Small intestine (tissue), 7 donors: ENCODE results near the gene ACVR2B. TPM values are rescaled to one million over a fixed set of nuclear protein-coding genes. Genes with fewer than 3 reads are reported as not detected.
A peak's percentile ranks its signal among the peaks of the same experiment; 100 is the strongest.

Experiments
- DNase-seq, 2 donors: peaks; one replicate each; pipeline versions ENCODE4 v3.0.0 to v3.0.0-alpha.2; 2013
- FAIRE-seq: peaks from 2 replicates; lab custom pipeline; 2012; peaks lifted over from hg19 to GRCh38; lab: Jason Lieb, UNC
- H3K27ac ChIP-seq, 3 donors: one replicate each; pipeline ENCODE4 v1.5.1; 2013; ENCODE audit warnings: low read length in 2 of 3, mild to moderate bottlenecking in 2 of 3, control low read depth in 1 of 3, inconsistent platforms in 1 of 3, low read depth in 1 of 3, moderate library complexity in 1 of 3
- H3K27me3 ChIP-seq, 3 donors: one replicate each; pipeline ENCODE4 v1.6.1; 2013; ENCODE audit warnings: low read length in 3 of 3, inconsistent platforms in 1 of 3; ENCODE audit not compliant: control insufficient read depth in 3 of 3, insufficient read depth in 3 of 3
- H3K36me3 ChIP-seq, 3 donors: one replicate each; pipeline ENCODE4 v1.6.1; 2013; ENCODE audit warnings: low read length in 3 of 3, inconsistent platforms in 1 of 3, low read depth in 1 of 3, mild to moderate bottlenecking in 1 of 3, moderate library complexity in 1 of 3; ENCODE audit not compliant: control insufficient read depth in 3 of 3, insufficient read depth in 2 of 3
- H3K4me1 ChIP-seq, 3 donors: one replicate each; pipeline ENCODE4 v1.6.1; 2013; ENCODE audit warnings: low read length in 2 of 3, inconsistent platforms in 1 of 3, low read depth in 1 of 3, mild to moderate bottlenecking in 1 of 3, moderate library complexity in 1 of 3; ENCODE audit not compliant: control insufficient read depth in 3 of 3, insufficient read depth in 2 of 3
- H3K4me3 ChIP-seq, 3 donors: one replicate each; pipeline ENCODE4 v1.5.1; 2013; ENCODE audit warnings: low read length in 3 of 3, control low read depth in 1 of 3, inconsistent platforms in 1 of 3, low read depth in 1 of 3, mild to moderate bottlenecking in 1 of 3, moderate library complexity in 1 of 3
- H3K9me3 ChIP-seq, 2 donors: one replicate each; pipeline ENCODE4 v1.6.1; 2013; ENCODE audit warnings: low read depth in 1 of 2, low read length in 1 of 2; ENCODE audit not compliant: control insufficient read depth in 2 of 2, insufficient read depth in 1 of 2
- WGBS, 3 donors: extraction: QIAGEN DNeasy Blood & Tissue Kit; methylation state at CpG; one replicate each; pipeline ENCODE4 v1.1.7; 2013; 5-methylcytosine and 5-hydroxymethylcytosine counted together
- polyA plus RNA-seq, 4 donors: library from polyadenylated mRNA; stranded (reverse) in 3 of 4; unstranded in 1 of 4; fragments of 200-250 nt in 3 of 4; fragments of 120-200 nt in 1 of 4; gene quantifications; one replicate each; pipeline versions ENCODE4 v1.2.1 to v1.2.3, GENCODE V29; 2013
- donor health status: healthy with polysubstance abuse.
- donor health status: control.
- donor health status: control.
- donor health status: Bipolar disorder and iron deficiency.
- donor health status: healthy.

ACVR2B gene
- polyA plus RNA-seq, 4 donors = 0.22 to 8.3 (median 1.1) TPM

DNA sequence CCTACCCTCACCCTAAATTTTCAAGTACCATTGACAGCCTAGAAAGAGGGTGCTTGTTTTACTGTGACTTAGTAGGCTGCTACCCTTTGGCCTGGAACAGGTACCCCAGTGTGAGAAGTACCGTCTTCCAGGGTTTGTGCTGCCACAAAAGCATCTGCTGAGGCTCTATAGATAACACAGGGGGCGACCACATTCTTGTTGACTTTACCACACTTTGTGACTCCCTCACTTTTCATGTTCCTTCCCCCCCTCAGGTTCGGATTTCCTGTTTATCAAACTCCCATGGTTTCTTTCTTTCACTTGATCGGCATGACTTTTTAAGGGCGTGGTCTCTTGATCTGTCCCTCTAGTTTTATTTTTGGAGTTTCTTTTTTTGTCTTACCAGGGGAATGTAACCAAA, 66.0 kb downstream of the ACVR2B start:
- no peaks in the 10 kb centered on the region for H3K9me3 ChIP-seq
- WGBS, 3 donors = 53 to 67% (median 65%) methylated on average over 5 of the region's 5 CpGs
- no peak overlapping the region for H3K27ac ChIP-seq
- no peaks in the 10 kb centered on the region for H3K4me1 ChIP-seq
- DNase-seq (peak in 1 of 2 donors; percentile 26), FAIRE-seq (no peak)
- H3K4me3 ChIP-seq = no peak overlapping the region
- no peaks in the 10 kb centered on the region for H3K27me3 ChIP-seq
- H3K36me3 ChIP-seq = peaks cover 2 to 11% (median 7%) of the 10 kb centered on the region in 3 donors

- DNase-seq = peak; percentile 72 to 74
- no peak for FAIRE-seq
- no peaks in the 10 kb centered on the region for H3K27me3 ChIP-seq
- no peaks in the 10 kb centered on the region for H3K9me3 ChIP-seq
- H3K4me3 ChIP-seq = no peak overlapping the region
- H3K36me3 ChIP-seq = peaks cover 6 to 10% (median 7%) of the 10 kb centered on the region in 3 donors
- WGBS, 3 donors = 1 to 3% (median 1%) methylated on average over 5 of the region's 5 CpGs
- H3K4me1 ChIP-seq = no peaks in the 10 kb centered on the region
- H3K27ac ChIP-seq = no peak overlapping the region
Observed at GRCh38 chr3:38521391-38521987, 67.8 kb downstream of the ACVR2B start.

GRCh38 chr3:38522002-38522401, 68.3 kb downstream of the ACVR2B start:
- Histone ChIP-seq H3K4me3 (no peak overlapping the region), H3K27ac (no peak overlapping the region), H3K36me3 (peaks cover 6 to 15% (median 7%) of the 10 kb centered on the region in 3 donors), H3K9me3 (no peaks in the 10 kb centered on the region), H3K27me3 (no peaks in the 10 kb centered on the region), H3K4me1 (no peaks in the 10 kb centered on the region)
- 92 to 97% (median 95%) methylated on average over 6 of the region's 6 CpGs for WGBS, 3 donors
- no peak for FAIRE-seq
- DNase-seq = no peak

DNA sequence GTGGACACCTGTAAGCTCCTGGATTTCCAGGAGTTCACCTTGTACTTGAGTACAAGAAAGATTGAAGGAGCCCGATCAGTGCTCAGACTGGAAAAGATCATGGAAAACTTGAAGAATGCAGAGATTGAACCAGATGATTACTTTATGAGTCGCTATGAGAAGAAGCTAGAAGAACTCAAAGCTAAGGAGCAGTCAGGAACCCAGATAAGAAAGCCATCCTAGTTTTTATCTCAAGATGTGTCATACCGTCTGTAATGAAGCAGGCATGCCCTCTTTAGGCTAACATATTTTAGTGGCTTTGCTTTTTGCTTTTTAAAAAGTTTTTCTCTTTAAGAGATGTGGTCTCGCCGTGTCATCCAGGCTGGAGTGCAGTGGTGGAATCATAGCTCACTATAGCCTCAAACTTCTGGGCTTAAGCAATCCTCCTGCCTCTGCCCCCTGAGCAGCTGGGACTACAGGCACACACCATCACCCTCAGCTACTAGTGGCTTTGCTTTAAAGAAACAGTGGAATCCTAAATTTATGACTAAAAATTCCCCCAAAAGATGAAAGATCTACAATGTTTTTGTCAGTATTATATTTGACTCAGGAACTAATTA, 70.5 kb downstream of the ACVR2B start:
- 94 to 96% (median 95%) methylated on average over 5 of the region's 5 CpGs for whole genome bisulfite sequencing, 3 donors
- H3K27ac ChIP-seq = no peak overlapping the region
- H3K36me3 ChIP-seq = peaks cover 4 to 25% (median 7%) of the 10 kb centered on the region in 3 donors
- FAIRE-seq (no peak), DNase-seq (no peak)
- H3K4me3 ChIP-seq = no peak overlapping the region
- H3K27me3 ChIP-seq = no peaks in the 10 kb centered on the region
- no peaks in the 10 kb centered on the region for H3K4me1 ChIP-seq
- no peaks in the 10 kb centered on the region for H3K9me3 ChIP-seq

- DNase-seq (no peak), FAIRE-seq (no peak)
- H3K27me3 ChIP-seq = no peaks in the 10 kb centered on the region
- no peak overlapping the region for H3K27ac ChIP-seq
- H3K4me3 ChIP-seq = no peak overlapping the region
- no peaks in the 10 kb centered on the region for H3K4me1 ChIP-seq
- H3K9me3 ChIP-seq = no peaks in the 10 kb centered on the region
- peaks cover 4 to 25% (median 7%) of the 10 kb centered on the region in 3 donors for H3K36me3 ChIP-seq
- WGBS, 3 donors = 97 to 99% (median 97%) methylated on average over 14 of the region's 14 CpGs
Observed at GRCh38 chr3:38526792-38527191, 73.1 kb downstream of the ACVR2B start.

DNA sequence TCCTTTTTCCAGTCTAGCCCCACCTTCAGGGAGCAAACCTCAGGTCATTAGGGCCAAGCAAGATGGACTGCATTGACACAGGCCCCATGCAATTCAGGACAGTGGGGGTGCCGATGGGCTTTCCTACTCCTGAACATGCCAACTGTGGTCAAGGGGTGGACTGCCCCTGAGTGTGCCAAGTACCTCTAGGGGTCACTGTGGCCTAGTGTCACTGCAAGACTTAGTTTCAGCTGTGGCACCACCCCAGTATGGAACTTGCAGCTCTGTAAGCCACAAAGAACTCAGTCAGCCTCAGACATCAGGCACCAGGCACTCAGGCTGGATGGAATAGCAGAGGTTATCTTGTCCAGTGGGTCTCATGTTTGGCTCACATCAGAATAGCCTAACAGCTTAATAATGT, 74.8 kb downstream of the ACVR2B start:
- 94 to 100% (median 99%) methylated on average over 1 of the region's 1 CpG for WGBS, 3 donors
- Histone ChIP-seq H3K27me3 (no peaks in the 10 kb centered on the region), H3K27ac (no peak overlapping the region), H3K4me1 (no peaks in the 10 kb centered on the region), H3K36me3 (peaks cover 4 to 25% (median 7%) of the 10 kb centered on the region in 3 donors), H3K4me3 (no peak overlapping the region), H3K9me3 (no peaks in the 10 kb centered on the region)
- DNase-seq (no peak), FAIRE-seq (no peak)

- DNase-seq (no peak), FAIRE-seq (no peak)
- no peak overlapping the region for H3K4me3 ChIP-seq
- H3K9me3 ChIP-seq = peaks cover 0 to 6% of the 10 kb centered on the region in 2 donors
- H3K27ac ChIP-seq = no peak overlapping the region
- peaks cover 0 to 7% (median 0%) of the 10 kb centered on the region in 3 donors for H3K36me3 ChIP-seq
- no peaks in the 10 kb centered on the region for H3K4me1 ChIP-seq
- no peaks in the 10 kb centered on the region for H3K27me3 ChIP-seq
- 61 to 72% (median 63%) methylated on average over 3 of the region's 3 CpGs for WGBS, 3 donors
Observed at GRCh38 chr3:38532529-38532928, 78.8 kb downstream of the ACVR2B start.

DNA sequence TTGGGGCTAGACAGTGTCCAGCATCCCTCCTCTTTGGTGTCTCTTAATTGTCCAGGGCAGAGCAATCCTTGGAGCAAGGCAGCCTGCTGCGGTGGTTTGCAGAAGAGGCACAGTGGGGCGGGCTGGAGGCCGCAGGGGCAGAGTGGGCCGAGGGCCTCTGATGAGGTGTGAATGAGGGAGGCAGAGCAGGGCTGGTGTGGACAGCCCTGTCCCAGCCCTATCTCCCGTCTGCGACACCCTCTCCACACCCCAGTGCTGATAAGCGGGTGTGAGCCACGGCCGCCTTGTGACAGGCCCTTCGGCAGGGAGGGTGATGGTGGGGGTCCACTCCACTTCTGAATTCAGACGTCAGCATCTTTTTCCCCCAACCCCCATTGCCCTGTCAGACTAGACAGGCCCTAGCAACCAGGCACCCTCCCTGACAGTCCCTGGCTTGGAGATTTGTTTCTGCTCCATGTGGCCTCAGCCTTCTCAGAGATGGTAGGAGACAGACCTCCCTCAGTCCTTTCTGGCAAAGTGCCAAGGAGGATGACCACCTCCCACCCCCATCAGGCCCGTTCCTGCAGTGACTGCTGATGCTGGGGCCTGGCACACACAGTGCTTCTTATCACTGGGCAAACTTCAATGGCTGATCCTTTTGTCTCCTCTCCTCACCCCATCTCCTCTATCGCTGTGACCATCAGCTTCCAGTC, 79.7 kb downstream of the ACVR2B start:
- no peak for FAIRE-seq
- H3K27me3 ChIP-seq = no peaks in the 10 kb centered on the region
- H3K36me3 ChIP-seq = peaks cover 0 to 1% (median 0%) of the 10 kb centered on the region in 3 donors
- no peaks in the 10 kb centered on the region for H3K4me1 ChIP-seq
- DNase-seq = no peak
- H3K27ac ChIP-seq = no peak overlapping the region
- H3K9me3 ChIP-seq = peaks cover 0 to 6% of the 10 kb centered on the region in 2 donors
- H3K4me3 ChIP-seq = no peak overlapping the region
- WGBS, 3 donors = 81 to 90% (median 89%) methylated on average over 12 to 13 of the region's 13 CpGs
